Measurements from ENCODE around the gene NLK.
"Not testable (repeated sequence)": the region's sequence is repeated elsewhere in the genome, so short reads cannot be mapped to it uniquely, and the experiment has no call there.

NLK gene

GRCh38 chr17:28235066-28235700 lies 192.7 kb downstream of the NLK start:
- DNase-seq: not testable (repeated sequence)

GRCh38 chr17:28236033-28236653 lies 193.7 kb downstream of the NLK start:
- DNase-seq: not testable (repeated sequence)

- DNase-seq: not testable (repeated sequence)
These were observed 196.2 kb downstream of the NLK start for GRCh38 chr17:28238547-28239270.

GRCh38 chr17:28239271-28239624 lies 196.8 kb downstream of the NLK start:
- DNase-seq: no peak

- DNase-seq: no peak
These were observed 198.3 kb downstream of the NLK start for GRCh38 chr17:28240688-28241340.

GRCh38 chr17:28242791-28243190 lies 200.3 kb downstream of the NLK start:
- no peak for DNase-seq

GRCh38 chr17:28243268-28243667 lies 200.8 kb downstream of the NLK start:
- not testable (repeated sequence) for DNase-seq

- DNase-seq: no peak
These were observed 202.0 kb downstream of the NLK start for GRCh38 chr17:28244446-28244845.

Data from activated naive CD4-positive, alpha-beta T cell (primary cell).